ENCODE data around the gene FILIP1L.

Gene FILIP1L

DNA sequence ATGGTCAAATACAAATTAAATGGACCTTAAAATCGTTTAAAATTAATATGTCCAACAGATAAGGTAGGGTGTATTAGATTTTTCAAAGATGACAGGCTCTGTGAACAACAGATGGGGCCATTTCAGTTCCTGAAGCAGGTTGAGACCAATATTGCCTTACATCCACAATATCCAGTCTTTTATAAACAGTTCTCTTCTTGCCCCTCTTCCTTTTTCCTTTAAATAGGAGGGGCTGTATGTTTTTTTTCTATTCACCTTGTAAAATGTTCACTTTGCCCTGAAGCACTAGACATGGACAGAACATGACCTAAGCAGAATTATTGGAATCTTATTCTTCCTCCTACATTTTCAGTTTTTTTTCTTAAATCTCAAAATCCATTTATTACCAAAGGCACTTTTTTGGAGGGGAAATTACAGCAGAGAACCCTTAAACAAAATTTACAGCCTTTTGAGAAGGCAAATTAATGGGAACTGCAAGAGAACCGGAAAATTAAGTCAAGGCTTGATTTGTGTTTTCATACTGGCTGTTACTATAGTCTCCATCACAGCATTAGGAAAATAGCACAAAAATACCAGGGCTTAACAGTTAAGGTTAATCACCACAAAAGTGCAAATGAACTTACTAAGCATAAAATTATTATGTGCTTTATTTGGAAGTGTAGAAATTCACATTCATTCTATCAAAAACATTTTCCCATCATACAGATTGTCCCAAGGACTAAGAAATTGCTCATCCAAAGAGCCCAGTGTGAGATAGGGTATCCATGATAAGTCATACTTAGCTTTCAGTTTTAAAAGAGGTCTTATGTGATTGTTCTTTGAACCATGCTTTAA is 240.8 kb downstream of the FILIP1L start:
- H3K27ac ChIP-seq = no peak overlapping the region

DNA sequence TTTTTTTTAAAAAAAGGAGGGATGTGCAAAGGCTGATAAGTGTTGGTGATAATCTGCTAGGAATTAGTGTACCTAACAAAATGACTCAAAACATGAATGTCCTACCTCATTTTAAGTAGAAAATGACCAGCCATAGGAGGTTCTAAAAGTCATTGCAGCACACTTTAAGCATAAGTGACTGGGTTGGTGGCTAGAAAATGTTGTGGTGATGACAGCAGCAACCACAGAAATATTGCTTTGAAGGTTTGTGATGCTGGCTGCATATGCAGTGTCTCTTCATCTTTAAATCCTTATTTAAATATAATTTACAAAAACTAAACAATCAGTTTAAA is 241.4 kb downstream of the FILIP1L start:
- TF ChIP-seq, protein P1, sequence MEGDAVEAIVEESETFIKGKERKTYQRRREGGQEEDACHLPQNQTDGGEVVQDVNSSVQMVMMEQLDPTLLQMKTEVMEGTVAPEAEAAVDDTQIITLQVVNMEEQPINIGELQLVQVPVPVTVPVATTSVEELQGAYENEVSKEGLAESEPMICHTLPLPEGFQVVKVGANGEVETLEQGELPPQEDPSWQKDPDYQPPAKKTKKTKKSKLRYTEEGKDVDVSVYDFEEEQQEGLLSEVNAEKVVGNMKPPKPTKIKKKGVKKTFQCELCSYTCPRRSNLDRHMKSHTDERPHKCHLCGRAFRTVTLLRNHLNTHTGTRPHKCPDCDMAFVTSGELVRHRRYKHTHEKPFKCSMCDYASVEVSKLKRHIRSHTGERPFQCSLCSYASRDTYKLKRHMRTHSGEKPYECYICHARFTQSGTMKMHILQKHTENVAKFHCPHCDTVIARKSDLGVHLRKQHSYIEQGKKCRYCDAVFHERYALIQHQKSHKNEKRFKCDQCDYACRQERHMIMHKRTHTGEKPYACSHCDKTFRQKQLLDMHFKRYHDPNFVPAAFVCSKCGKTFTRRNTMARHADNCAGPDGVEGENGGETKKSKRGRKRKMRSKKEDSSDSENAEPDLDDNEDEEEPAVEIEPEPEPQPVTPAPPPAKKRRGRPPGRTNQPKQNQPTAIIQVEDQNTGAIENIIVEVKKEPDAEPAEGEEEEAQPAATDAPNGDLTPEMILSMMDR (conservative IDR thresholded peaks at IDR 0.05) = no peak
- no peak overlapping the region for H3K27ac ChIP-seq

More for the DNA sequence above, 240.8 kb downstream of the FILIP1L start:
- TF ChIP-seq, protein P1 (conservative IDR thresholded peaks at IDR 0.05) = no peak

DNA sequence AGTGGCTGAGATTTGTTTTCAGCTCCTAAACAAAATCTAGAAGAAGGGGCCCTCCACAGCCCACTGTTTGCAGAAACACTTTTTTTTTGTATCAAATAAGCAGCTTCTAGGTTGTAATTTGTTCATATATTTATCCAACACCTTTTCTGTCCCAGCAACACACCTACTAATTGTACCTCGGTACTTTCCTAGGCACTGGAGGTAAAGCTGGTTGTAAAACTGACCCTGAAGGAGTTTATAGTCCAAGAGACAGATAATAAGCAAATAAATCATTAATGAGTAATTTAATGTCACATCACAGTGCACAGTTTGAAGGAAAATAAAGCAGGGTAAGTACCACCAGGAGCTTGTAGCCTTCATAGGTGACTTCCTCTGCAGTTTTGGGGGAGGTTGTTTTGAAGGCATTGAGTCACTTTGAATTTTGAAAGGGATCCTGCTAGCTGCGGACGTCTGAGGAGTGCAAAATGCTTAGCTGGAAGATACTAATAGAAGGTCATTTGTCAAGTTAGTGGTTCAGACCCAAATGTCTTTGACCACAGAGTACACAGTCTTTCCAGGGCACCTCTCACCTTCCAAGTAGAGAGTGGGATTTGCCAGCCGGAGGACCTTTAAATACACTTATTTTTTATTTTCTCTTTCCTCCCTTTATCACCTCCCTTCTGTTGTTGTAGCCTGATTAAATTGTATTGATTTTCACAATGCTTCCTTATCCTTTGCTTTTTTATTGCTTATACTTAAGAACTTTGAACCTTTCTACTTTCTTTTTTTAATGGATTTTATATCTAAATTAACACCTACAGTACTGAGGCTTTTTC is 242.9 kb downstream of the FILIP1L start:
- TF ChIP-seq, protein P1 (conservative IDR thresholded peaks at IDR 0.05) = no peak
- peak overlapping the region; percentile 41; the same call in 1 of the 2 replicates for H3K27ac ChIP-seq

DNA sequence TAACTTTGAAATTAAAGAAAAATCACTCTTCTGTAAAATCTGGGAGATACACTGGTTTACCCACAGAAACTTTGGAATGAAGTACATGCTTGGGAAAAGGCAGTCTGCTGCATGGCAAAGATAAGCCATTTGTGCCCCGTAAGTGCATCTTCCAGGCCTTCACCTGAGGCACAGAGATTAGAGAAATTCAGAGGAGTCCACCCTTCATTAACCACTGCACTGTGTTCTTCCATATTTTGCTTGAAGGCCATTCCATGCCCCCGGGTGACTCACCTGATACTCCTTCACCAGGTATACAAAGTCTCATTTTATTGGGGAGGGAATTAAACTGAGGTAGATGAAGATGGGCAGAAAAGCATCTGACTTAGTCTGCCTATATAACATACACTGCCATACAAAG is 243.6 kb downstream of the FILIP1L start:
- TF ChIP-seq, protein P1 (conservative IDR thresholded peaks at IDR 0.05) = no peak
- H3K27ac ChIP-seq = peak overlapping the region; percentile 41; the same call in 1 of the 2 replicates

DNA sequence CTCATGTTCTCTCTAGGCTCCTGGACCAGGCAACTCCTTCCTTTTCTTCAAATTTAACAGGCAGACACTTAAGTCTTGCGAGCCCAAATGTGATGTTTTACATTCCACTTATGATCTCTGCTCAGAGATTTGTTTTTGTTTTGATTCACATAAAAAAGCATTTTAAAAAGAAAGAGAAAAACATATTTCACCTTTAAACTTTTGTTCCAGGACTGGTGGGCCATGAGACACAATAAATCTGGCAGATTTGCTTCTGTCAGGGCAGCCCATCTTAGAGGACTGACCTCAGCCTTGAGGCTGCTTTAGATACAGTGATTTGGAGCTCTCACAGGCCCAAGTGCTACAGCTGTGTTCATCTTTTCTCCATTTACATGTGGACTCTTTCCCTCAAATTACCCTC is 244.7 kb downstream of the FILIP1L start:
- TF ChIP-seq, protein P1 (conservative IDR thresholded peaks at IDR 0.05) = no peak
- H3K27ac ChIP-seq = no peak overlapping the region

DNA sequence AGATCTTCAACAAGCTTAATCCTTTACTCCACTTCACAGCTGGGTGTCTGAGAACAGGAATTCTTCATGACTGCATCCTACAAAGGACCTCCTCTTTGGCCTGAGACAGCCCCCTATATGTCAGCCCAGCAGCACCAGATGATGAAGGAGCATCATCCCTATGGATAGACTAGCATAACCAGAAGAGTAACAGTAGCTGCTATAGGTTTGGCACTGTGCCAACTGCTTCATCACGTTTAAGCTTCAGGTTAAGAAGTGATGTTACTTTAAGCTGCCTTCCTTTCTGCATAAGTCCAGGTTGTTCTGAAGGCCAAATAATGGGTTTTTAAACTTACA is 246.0 kb downstream of the FILIP1L start:
- no peak overlapping the region for H3K27ac ChIP-seq
- TF ChIP-seq, protein P1 (conservative IDR thresholded peaks at IDR 0.05) = no peak

DNA sequence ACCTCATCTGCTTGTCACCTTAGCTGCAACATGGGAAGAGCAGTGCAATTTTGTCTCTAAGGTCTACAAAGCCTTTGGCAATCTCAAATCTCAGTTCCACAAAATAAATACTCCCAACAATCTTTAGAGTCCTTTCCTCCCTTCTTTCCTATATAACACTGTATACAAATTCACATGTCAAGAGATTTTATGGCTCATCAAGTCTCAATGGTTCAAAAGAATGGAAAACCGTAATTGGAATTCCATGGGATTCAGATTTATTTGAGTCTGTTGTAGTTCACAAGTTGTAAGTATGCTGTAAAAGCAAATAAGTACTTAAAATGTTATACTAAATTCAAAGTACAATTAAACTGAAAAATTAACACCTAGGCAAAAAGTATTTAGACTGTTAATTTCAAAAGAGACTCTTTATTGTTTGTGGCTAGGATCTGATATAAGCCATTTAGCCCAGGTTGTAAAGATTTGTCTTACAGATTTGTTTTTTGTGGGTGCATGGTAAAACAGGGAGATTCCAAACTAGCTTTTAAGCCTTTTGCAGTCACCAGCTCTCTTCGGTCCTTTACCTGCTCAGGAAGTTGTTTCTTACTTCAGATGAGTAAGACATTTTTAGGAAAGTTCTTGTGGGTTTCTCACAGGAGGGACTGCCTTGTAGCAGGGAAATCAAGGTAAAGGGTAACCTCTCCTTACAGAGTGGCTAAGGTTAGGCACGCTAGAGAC is 246.5 kb downstream of the FILIP1L start:
- H3K27ac ChIP-seq = no peak overlapping the region
- TF ChIP-seq, protein P1 (conservative IDR thresholded peaks at IDR 0.05) = no peak

Data from VCaP (cell line).